HG03342 (cell line): ENCODE results near the gene SRCAP.

Experiments used
- ATAC-seq: cut with Tn5 transposase; IDR thresholded peaks from one replicate; pipeline ENCODE4 v1.9.1; 2021; ENCODE audit warnings: mild to moderate bottlenecking, moderate library complexity; ENCODE audit not compliant: unreplicated experiment

The SRCAP gene

DNA sequence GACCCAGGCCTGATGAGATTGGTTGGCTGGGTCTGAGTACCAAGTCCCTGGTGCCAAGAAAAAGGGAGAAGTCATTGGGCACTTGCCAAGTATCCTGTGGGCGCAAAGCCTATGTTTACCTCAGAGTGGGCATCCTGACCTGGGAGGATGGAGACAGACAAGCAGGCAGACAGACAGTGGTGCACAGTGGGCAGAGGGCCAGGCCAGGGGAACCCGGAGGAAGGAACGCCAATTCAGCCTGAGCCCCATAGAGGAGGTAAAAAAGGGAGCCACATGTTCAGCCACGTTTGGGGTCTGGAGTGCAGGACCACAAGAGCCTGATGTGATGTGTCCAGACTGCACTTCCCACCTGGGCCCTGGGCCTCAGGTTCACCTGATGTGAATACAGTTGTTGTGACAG, 54.6 kb downstream of the SRCAP start:
- no peak for ATAC-seq

GRCh38 chr16:30755955-30756780, 57.2 kb downstream of the SRCAP start:
- ATAC-seq, result no peak

- no peak for ATAC-seq
Observed at GRCh38 chr16:30756781-30757100, 57.8 kb downstream of the SRCAP start.

DNA sequence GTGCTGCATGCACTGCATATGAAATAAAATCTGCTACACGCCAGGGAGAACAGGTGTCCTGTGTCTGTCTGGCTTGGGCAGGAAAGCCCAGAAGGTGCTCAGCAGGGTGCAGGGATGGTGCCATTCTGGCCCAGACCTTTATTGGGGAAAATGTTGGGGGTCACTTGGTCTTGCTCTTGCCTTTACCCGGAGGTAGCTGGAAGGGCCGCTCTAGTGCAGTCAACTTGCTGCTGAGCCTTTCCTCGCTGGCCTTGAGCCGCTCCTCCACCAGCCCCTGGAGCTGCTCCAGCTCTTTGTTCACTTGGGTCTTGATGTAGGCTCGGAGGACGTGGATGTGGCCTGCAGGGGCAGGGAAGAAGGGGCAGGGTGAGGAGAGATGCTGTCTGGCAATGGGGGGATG, 58.3 kb downstream of the SRCAP start:
- no peak for ATAC-seq

DNA sequence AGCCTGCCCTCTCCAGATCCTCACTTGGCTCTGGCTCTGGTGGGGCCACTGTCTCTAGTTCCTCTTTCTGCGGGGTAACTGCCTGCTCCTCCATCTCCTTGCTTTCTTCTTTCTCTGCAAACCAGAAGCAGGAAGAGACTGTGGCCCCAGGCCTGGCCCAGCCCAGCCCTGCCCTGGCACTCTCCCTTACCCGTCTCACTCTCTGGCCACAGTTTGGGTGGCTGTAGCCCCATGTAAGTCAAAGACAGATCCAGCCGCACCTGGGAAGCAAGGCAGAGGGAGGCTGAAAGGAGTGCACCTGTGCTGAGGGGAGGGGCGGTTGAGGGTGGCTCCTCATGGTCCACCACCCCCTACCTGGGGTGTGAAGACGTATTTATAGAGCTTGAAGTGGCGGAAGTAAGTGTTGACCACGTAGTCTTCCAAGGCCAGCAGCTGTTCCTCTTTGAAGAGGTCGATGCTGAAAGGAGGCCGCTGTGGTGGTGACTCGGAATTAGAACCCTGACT, 60.1 kb downstream of the SRCAP start:
- no peak for ATAC-seq

GRCh38 chr16:30760001-30760559, 61.1 kb downstream of the SRCAP start:
- no peak for ATAC-seq

DNA sequence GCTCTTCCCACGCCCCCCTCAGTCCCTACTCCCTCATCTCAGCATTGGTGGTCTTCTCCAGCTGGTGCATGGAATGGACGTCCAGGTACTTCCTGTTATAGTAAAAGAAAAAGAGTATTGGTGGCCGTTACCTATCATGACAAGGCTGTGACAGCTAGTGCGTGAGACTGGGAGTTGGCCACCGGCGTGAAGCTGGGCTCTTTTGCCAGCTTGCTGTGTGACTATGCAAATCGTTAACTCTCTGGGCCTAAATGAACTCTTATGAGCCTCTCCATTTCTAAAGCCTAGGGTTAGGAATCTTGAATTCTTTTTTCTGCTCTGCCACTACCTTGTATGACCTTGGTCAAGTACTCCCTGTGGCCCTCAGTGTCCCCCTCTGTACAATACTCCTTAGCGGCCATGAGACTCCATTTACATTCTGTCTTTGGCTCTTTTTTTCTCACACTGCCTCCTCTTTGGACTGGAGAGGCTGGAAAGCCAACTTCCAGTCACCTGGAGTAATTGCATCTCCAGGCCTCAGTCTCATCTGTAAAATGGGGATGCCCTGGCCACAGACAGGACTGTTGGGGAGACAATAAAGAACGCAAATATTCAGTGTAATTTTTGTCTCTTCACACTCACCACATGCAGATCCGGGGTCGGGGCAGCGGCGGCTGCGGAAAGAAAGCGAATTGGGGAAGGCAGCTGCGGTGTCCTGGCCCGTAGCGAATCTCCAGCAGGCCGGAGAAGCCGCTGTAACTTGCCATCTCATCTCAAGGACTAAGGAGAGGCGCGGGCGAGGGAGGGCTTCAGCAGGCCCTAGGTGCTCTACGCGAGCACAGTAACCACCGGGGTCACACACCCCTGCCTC, 61.8 kb downstream of the SRCAP start:
- no peak for ATAC-seq

DNA sequence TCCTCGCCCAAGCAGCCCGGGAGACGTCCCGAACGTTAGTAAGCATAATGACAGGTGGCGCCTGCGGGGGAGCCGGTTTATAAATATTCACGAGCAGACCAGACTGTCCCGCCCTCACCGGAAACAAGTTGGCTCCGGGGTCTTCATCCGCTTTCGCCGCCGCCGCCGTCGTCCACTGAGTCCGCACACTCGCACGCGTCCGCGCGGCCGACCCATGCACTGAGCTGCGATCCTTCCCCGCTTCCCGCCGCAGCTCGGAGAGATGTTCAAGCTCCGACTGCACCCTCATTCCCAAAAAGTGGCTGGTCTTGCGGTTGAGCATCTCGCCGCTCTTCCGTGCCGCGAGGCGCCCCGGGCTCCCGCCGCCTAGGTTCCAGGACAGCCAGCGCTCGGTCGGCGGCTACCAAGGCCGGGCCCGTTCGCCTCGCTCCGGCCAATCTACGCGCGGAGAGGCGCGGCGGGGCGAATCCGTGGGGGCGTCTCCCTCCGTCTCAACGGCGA, 62.5 kb downstream of the SRCAP start:
- peak; percentile 26 for ATAC-seq

DNA sequence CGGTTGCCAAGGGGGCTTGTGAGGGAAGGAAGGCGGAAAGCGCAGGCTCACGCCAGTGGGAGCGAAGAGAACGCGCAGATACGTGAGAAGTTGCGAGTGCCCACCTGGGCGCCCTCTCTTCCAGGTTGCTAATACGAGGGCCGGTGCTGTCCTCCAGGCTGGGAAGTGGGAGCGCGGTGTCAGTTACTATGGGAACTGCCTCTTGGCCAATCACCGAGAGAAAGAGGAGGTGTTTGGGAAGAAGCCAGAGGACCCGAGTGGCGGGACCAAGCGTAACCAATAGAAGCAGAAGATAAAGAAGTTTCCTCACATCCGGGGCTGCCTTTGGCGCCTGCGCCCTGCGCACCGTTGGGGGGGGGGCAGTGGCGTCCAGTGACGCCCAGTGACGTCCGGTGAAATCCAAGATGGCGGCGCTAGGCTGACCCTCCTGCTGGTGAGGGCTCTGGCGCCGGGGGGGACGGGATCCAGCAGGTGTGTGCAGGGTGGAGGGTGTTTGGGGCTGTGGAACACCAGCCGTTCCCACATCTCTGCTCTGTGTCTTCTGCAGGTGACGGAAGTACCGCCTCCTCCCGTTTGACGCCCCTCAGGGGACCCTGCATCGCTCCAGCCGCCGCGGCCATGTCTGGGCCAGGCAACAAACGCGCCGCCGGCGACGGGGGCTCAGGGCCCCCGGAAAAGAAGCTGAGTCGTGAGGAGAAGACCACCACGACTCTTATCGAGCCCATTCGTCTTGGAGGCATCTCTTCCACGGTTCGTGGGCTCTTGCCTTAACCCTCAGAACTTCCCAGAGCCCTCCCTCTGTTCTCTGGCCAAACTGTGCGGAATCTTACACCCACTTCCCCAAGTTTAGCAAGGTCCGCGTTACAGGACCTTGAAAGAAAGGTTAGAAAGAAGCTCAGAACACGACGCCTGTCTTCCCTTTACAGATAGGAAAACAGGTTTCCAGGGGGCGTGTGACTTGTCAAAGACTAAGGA, 63.2 kb downstream of the SRCAP start, which contains the start of the genes CFAP119 and RNF40:
TSS of gene CFAP119 (minus strand) at position 135 of the 975 bp plus-strand sequence. CDS start 314 bp downstream, outside the sequence.
TSS of gene RNF40 (plus strand) at position 395 of the 975 bp plus-strand sequence. CDS start at position 619, 224 bp downstream.
- ATAC-seq, result peak; percentile 82

- no peak for ATAC-seq
Observed at GRCh38 chr16:30762991-30763725, 64.2 kb downstream of the SRCAP start.

GRCh38 chr16:30764086-30764485, 65.1 kb downstream of the SRCAP start:
- ATAC-seq, result no peak

- no peak for ATAC-seq
Observed at GRCh38 chr16:30764816-30765465, 66.0 kb downstream of the SRCAP start.

DNA sequence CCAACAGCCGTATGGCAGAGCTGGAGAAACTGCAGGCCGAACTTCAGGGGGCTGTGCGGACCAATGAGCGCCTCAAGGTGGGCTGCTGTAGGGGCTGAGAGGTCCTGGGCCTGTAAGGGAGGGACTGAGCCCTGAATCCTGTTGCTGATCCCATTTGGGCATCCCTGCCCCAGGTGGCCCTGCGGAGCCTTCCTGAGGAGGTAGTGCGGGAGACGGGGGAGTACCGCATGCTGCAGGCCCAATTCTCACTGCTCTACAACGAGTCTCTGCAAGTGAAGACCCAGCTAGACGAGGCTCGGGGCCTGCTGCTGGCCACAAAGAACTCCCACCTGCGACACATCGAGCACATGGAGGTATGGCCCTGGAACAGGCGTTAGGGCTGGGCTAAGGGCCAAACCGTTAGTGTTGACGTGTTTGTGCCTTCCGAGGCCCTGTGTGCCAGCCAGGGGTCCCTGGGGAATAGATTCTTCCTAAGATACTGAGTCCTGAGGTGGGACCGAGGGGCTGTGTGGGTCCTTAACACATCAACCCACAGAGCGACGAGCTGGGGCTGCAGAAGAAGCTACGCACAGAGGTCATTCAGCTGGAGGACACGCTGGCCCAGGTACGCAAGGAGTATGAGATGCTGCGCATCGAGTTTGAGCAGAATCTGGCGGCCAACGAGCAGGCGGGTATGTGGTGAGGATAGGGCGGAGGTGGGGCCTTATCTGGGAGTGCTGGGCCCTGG, 67.4 kb downstream of the SRCAP start:
- ATAC-seq, result no peak

- no peak for ATAC-seq
Observed at GRCh38 chr16:30766933-30767284, 67.9 kb downstream of the SRCAP start.

- ATAC-seq, result no peak
Observed at GRCh38 chr16:30767767-30768465, 68.9 kb downstream of the SRCAP start.

DNA sequence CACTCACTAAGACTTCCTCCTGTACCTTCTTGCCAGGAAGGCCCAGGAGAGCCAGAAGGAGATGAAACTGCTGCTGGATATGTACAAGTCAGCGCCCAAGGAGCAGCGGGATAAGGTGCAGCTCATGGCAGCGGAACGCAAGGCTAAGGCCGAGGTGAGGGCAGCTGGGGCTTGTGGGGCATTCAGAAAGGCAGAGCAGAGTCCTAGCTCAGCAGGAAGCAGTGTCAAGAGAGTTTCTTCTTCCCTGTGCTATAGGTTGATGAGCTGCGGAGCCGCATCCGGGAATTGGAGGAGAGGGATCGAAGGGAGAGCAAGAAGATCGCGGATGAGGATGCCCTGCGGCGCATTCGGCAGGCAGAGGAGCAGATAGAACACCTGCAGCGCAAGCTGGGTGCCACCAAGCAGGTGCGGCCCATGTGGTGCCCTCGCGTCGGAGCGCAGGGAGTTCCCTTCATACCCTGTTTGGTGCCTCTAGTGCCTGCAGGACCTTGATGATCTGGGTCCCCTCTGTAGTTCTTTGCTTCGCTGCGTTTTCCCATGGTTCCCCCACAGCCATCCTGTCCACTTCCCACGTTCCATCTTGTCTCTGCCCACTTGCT, 69.7 kb downstream of the SRCAP start:
- no peak for ATAC-seq

- no peak for ATAC-seq
Observed at GRCh38 chr16:30769379-30770089, 70.6 kb downstream of the SRCAP start.
